ENCODE results near the gene FAM107A. TPM values are rescaled to one million over a fixed set of nuclear protein-coding genes. Genes with fewer than 3 reads are reported as not detected.

Gene FAM107A
- 1.3 TPM for polyA plus RNA-seq
- long read RNA-seq, donor 1 = 0 reads
- long read RNA-seq, donor 2, partial matches to known transcripts = 0 of 1 reads
- long read RNA-seq, donor 2, other reads (novel, unspliced or antisense) = 0 of 1 reads
- long read RNA-seq, donor 3 = 0 reads
- long read RNA-seq, donor 4 = 0 reads
- long read RNA-seq, donor 5 = 0 reads
- long read RNA-seq, donor 6 = 0 reads
- long read RNA-seq, donor 7 = 0 reads
- long read RNA-seq, donor 8, partial matches to known transcripts = 0 of 1 reads
- long read RNA-seq, donor 8, other reads (novel, unspliced or antisense) = 0 of 1 reads
- long read RNA-seq, donor 9, partial matches to known transcripts = 0 of 1 reads
- long read RNA-seq, donor 9, other reads (novel, unspliced or antisense) = 0 of 1 reads
- long read RNA-seq, donor 10, partial matches to known transcripts = 0 of 1 reads
- long read RNA-seq, donor 10, other reads (novel, unspliced or antisense) = 0 of 1 reads
- long read RNA-seq, donor 11 = 0 reads

- no peak within 1 kb of the TSS for H3K4me3 ChIP-seq (ENCODE audit: low read length)
- WGBS (ENCODE audit: insufficient coverage, low lambda C conversion rate) = no CpG with 5 or more reads among the region's 12 CpGs
These were observed at the start of gene FAM107A for GRCh38 chr3:58577269-58577821. FAM107A (minus strand) TSS chr3:58577391; CDS start chr3:58569860, 7,531 bp downstream.

DNA sequence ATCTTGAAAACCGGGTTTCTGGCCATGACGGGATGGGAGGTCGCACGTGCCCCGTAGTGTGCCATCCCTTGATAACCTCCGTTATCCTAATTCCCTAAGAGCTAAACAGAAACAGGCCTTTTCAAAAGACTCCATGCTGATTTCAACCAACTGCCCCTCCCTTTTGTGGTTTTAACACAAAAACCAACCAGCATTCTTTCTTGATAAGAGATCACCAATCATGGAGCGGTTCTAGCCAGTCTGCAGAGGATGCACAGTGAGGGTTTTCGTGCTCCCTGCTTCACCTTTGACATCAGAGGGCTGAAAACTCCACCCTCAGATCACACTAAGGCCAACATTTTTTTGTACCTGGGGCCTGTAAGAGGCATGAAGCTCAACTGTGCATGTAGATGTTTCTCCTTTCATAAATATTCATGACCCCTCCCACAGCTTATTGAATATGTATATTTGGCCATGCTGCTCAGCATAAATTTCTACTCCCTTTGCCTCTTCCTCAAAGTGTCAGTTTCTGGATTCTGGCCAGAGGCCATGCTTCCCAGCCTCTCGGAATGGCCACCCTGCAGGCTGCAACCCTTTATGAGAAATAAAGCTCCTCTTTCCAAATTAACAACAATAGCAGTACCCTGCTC lies 48.1 kb upstream of the FAM107A start:
- Histone ChIP-seq H3K4me1 (ENCODE audit: control insufficient read depth, insufficient read depth, low read length) (peaks cover 32% of the 10 kb centered on the region), H3K27me3 (ENCODE audit: control insufficient read depth, insufficient read depth, low read length) (no peaks in the 10 kb centered on the region), H3K9me3 (ENCODE audit: control insufficient read depth, low read depth, low read length) (no peaks in the 10 kb centered on the region), H3K27ac (ENCODE audit: low read length) (no peak overlapping the region), H3K36me3 (ENCODE audit: control insufficient read depth, insufficient read depth, low read length) (no peaks in the 10 kb centered on the region), H3K4me3 (ENCODE audit: low read length) (no peak overlapping the region)
- WGBS (ENCODE audit: insufficient coverage, low lambda C conversion rate) = no CpG with 5 or more reads among the region's 9 CpGs
- DNase-seq = no peak

More at GRCh38 chr3:58577269-58577821, at the start of gene FAM107A:
- H3K9me3 ChIP-seq (ENCODE audit: control insufficient read depth, low read depth, low read length) = no peaks in the 10 kb centered on the region
- H3K27ac ChIP-seq (ENCODE audit: low read length) = no peak within 1 kb of the TSS
- H3K27me3 ChIP-seq (ENCODE audit: control insufficient read depth, insufficient read depth, low read length) = peaks cover 8% of the 10 kb centered on the region
- peaks cover 7% of the 10 kb centered on the region for H3K4me1 ChIP-seq (ENCODE audit: control insufficient read depth, insufficient read depth, low read length)
- no peaks in the 10 kb centered on the region for H3K36me3 ChIP-seq (ENCODE audit: control insufficient read depth, insufficient read depth, low read length)
- peak in 1 of 2 donors; percentile 33 for DNase-seq

GRCh38 chr3:58624550-58624949 lies 47.4 kb upstream of the FAM107A start:
- H3K27ac ChIP-seq (ENCODE audit: low read length) = no peak overlapping the region
- no CpG with 5 or more reads among the region's 3 CpGs for WGBS (ENCODE audit: insufficient coverage, low lambda C conversion rate)
- H3K9me3 ChIP-seq (ENCODE audit: control insufficient read depth, low read depth, low read length) = no peaks in the 10 kb centered on the region
- no peaks in the 10 kb centered on the region for H3K36me3 ChIP-seq (ENCODE audit: control insufficient read depth, insufficient read depth, low read length)
- no peaks in the 10 kb centered on the region for H3K27me3 ChIP-seq (ENCODE audit: control insufficient read depth, insufficient read depth, low read length)
- H3K4me1 ChIP-seq (ENCODE audit: control insufficient read depth, insufficient read depth, low read length) = peaks cover 25% of the 10 kb centered on the region
- no peak for DNase-seq
- H3K4me3 ChIP-seq (ENCODE audit: low read length) = no peak overlapping the region

- no peak overlapping the region for H3K4me3 ChIP-seq (ENCODE audit: low read length)
- peaks cover 19% of the 10 kb centered on the region for H3K4me1 ChIP-seq (ENCODE audit: control insufficient read depth, insufficient read depth, low read length)
- DNase-seq = no peak
- H3K36me3 ChIP-seq (ENCODE audit: control insufficient read depth, insufficient read depth, low read length) = no peaks in the 10 kb centered on the region
- WGBS (ENCODE audit: insufficient coverage, low lambda C conversion rate) = 100% methylated on average over 1 of the region's 5 CpGs
- no peak overlapping the region for H3K27ac ChIP-seq (ENCODE audit: low read length)
- no peaks in the 10 kb centered on the region for H3K27me3 ChIP-seq (ENCODE audit: control insufficient read depth, insufficient read depth, low read length)
- H3K9me3 ChIP-seq (ENCODE audit: control insufficient read depth, low read depth, low read length) = no peaks in the 10 kb centered on the region
These were observed 46.8 kb upstream of the FAM107A start for GRCh38 chr3:58623961-58624360.

DNA sequence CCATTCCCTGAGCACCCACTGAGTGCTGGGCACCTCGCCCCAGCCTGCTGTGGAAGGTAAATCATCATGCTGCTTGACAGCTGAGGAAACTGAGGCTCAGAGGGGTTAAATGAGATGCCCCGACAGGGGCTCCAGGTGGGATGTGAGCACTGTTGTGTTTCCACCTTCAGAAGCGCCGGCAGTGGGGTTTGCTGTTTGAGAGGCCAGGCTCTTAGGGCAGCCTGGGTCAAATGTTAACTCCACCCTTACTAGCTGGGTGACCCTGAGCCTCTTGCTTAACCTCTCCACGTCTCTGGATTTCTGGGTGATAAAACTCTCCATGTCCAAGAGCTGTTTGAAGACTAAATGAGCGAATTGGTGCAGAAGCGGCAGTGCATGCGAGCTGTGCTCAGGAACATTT lies 46.3 kb upstream of the FAM107A start:
- H3K36me3 ChIP-seq (ENCODE audit: control insufficient read depth, insufficient read depth, low read length) = no peaks in the 10 kb centered on the region
- WGBS (ENCODE audit: insufficient coverage, low lambda C conversion rate) = no CpG with 5 or more reads among the region's 8 CpGs
- no peak for DNase-seq

DNA sequence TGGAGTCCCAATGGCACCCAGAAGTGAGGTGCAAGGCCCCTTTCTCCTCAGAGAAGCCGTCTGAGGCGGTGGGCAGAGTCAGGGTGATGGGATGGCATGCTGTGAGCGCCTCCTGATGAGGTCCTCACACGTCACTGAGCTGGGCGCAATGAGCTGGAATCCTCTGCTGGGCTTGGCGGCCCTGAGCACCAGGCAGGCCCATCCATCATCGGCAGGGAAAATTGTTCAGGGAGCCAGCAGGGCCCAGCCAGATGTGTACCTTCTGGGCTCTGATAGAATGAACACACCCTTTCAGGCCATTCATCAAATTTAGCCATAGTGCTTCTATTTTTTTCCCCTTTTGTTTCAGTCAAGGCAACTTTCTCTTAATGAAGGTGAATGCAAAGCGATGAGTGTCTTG lies 45.7 kb upstream of the FAM107A start:
- Histone ChIP-seq H3K27ac (ENCODE audit: low read length) (no peak overlapping the region), H3K36me3 (ENCODE audit: control insufficient read depth, insufficient read depth, low read length) (no peaks in the 10 kb centered on the region), H3K4me1 (ENCODE audit: control insufficient read depth, insufficient read depth, low read length) (peaks cover 8% of the 10 kb centered on the region), H3K9me3 (ENCODE audit: control insufficient read depth, low read depth, low read length) (no peaks in the 10 kb centered on the region), H3K4me3 (ENCODE audit: low read length) (no peak overlapping the region), H3K27me3 (ENCODE audit: control insufficient read depth, insufficient read depth, low read length) (no peaks in the 10 kb centered on the region)
- DNase-seq = no peak
- WGBS (ENCODE audit: insufficient coverage, low lambda C conversion rate) = no CpG with 5 or more reads among the region's 8 CpGs

More for the DNA sequence above, 46.3 kb upstream of the FAM107A start:
- H3K27me3 ChIP-seq (ENCODE audit: control insufficient read depth, insufficient read depth, low read length) = no peaks in the 10 kb centered on the region
- H3K4me3 ChIP-seq (ENCODE audit: low read length) = no peak overlapping the region
- H3K4me1 ChIP-seq (ENCODE audit: control insufficient read depth, insufficient read depth, low read length) = peaks cover 14% of the 10 kb centered on the region
- no peak overlapping the region for H3K27ac ChIP-seq (ENCODE audit: low read length)
- no peaks in the 10 kb centered on the region for H3K9me3 ChIP-seq (ENCODE audit: control insufficient read depth, low read depth, low read length)

- Histone ChIP-seq H3K27me3 (ENCODE audit: control insufficient read depth, insufficient read depth, low read length) (no peaks in the 10 kb centered on the region), H3K27ac (ENCODE audit: low read length) (no peak overlapping the region), H3K36me3 (ENCODE audit: control insufficient read depth, insufficient read depth, low read length) (no peaks in the 10 kb centered on the region), H3K4me3 (ENCODE audit: low read length) (no peak overlapping the region), H3K9me3 (ENCODE audit: control insufficient read depth, low read depth, low read length) (no peaks in the 10 kb centered on the region), H3K4me1 (ENCODE audit: control insufficient read depth, insufficient read depth, low read length) (peaks cover 5% of the 10 kb centered on the region)
- DNase-seq = no peak
- no CpG with 5 or more reads among the region's 4 CpGs for WGBS (ENCODE audit: insufficient coverage, low lambda C conversion rate)
These were observed 45.2 kb upstream of the FAM107A start for GRCh38 chr3:58622436-58622835.

DNA sequence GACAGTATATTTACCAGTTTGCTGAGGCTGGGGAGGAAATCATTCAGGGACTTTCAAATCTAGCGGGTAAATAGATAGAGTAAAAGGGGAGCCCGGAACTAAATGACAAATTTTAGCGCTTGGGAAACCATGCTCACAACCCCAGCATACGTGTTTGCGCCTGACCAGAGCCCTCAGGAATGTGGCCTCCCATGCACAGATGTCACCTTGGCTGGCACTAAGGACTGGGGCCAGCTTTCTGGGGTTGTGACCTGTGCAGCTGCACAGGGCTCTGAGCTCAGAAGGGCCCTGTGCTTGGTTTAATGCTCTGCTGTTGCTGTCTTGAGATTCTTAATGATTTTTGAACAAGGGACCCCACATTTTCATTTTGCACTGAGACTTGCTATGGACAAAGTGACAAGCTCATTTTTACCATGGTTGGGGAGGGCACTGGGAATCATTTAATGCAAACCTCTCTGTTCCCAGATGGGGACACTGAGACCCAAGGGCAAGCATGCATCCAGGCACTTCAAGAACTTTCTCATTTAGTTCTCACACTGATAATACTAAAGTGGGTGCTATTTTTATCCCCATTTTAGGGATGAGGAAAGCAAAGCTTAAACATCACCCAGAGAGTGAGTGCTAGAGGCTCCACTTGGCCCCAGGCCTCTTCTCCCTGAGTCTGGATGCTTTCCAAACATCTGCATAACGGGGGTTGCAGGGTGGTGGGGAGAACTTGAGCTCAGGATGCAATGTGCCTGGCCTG lies 44.1 kb upstream of the FAM107A start:
- DNase-seq = no peak
- Histone ChIP-seq H3K36me3 (ENCODE audit: control insufficient read depth, insufficient read depth, low read length) (no peaks in the 10 kb centered on the region), H3K9me3 (ENCODE audit: control insufficient read depth, low read depth, low read length) (no peaks in the 10 kb centered on the region), H3K4me3 (ENCODE audit: low read length) (no peak overlapping the region), H3K27me3 (ENCODE audit: control insufficient read depth, insufficient read depth, low read length) (no peaks in the 10 kb centered on the region), H3K27ac (ENCODE audit: low read length) (no peak overlapping the region), H3K4me1 (ENCODE audit: control insufficient read depth, insufficient read depth, low read length) (no peaks in the 10 kb centered on the region)
- 80% methylated on average over 1 of the region's 6 CpGs for WGBS (ENCODE audit: insufficient coverage, low lambda C conversion rate)

DNA sequence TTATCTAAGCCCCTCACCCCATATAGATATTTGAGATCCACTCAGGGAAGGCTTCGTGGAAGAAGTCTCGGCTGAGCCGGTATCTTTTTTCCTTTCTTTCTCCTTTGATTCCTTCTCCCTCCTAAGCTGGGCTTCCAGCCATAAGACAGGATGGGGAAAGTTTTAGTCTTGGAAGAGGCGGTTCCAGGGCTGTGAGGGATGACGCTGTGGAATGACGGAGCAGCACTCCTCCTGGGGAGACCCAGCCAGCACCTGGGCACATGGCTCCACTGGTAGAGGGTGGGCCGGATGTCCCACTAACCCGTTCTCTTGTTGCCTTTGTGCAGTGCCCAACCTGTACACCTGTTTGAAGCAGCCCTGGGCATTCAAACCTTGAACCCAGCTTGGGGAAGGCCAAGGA lies 43.2 kb upstream of the FAM107A start:
- no CpG with 5 or more reads among the region's 8 CpGs for WGBS (ENCODE audit: insufficient coverage, low lambda C conversion rate)
- Histone ChIP-seq H3K4me3 (ENCODE audit: low read length) (no peak overlapping the region), H3K4me1 (ENCODE audit: control insufficient read depth, insufficient read depth, low read length) (no peaks in the 10 kb centered on the region), H3K36me3 (ENCODE audit: control insufficient read depth, insufficient read depth, low read length) (no peaks in the 10 kb centered on the region), H3K27me3 (ENCODE audit: control insufficient read depth, insufficient read depth, low read length) (no peaks in the 10 kb centered on the region), H3K27ac (ENCODE audit: low read length) (no peak overlapping the region), H3K9me3 (ENCODE audit: control insufficient read depth, low read depth, low read length) (no peaks in the 10 kb centered on the region)
- DNase-seq = no peak

GRCh38 chr3:58617338-58617761 lies 40.2 kb upstream of the FAM107A start:
- Histone ChIP-seq H3K27me3 (ENCODE audit: control insufficient read depth, insufficient read depth, low read length) (no peaks in the 10 kb centered on the region), H3K4me1 (ENCODE audit: control insufficient read depth, insufficient read depth, low read length) (no peaks in the 10 kb centered on the region), H3K36me3 (ENCODE audit: control insufficient read depth, insufficient read depth, low read length) (no peaks in the 10 kb centered on the region), H3K4me3 (ENCODE audit: low read length) (no peak overlapping the region), H3K9me3 (ENCODE audit: control insufficient read depth, low read depth, low read length) (no peaks in the 10 kb centered on the region), H3K27ac (ENCODE audit: low read length) (no peak overlapping the region)
- WGBS (ENCODE audit: insufficient coverage, low lambda C conversion rate) = no CpG with 5 or more reads among the region's 8 CpGs
- no peak for DNase-seq

Data from large intestine (tissue), 12 donors.